Measurements from ENCODE around the gene ANXA6.
"Not testable (repeated sequence)": the region's sequence is repeated elsewhere in the genome, so short reads cannot be mapped to it uniquely, and the experiment has no call there.

Gene ANXA6

GRCh38 chr5:151157426-151158286 lies at the start of gene ANXA6:
Gene ANXA6, minus strand, starts transcription at chr5:151157779. Its CDS starts 9,878 bp downstream, at chr5:151147901.
- DNase-seq: peak; percentile 1

DNA sequence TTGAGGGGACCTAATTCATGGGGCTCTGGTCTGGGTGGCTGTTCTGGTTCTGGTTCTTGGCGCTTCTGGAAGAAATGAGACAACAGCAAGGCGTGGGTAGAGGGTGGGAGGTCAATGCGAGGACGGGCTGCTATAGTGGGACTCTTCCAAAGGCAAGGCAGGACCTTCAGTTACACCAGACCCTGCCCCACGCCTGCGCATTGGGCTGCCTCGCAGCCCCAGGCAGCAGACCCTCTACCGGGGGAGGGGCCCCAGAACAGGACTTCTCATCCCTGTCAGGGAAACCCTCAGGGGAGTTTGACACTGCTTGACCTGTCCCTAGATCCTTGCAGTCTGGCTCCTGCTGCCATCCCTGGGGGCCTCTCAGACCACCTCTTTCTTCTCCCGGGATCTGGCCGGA lies 47.8 kb upstream of the ANXA6 start:
- DNase-seq: no peak

- no peak for DNase-seq
Measured at GRCh38 chr5:151204051-151204450, 46.5 kb upstream of the ANXA6 start.

GRCh38 chr5:151202381-151203139 lies 45.0 kb upstream of the ANXA6 start:
- no peak for DNase-seq

DNA sequence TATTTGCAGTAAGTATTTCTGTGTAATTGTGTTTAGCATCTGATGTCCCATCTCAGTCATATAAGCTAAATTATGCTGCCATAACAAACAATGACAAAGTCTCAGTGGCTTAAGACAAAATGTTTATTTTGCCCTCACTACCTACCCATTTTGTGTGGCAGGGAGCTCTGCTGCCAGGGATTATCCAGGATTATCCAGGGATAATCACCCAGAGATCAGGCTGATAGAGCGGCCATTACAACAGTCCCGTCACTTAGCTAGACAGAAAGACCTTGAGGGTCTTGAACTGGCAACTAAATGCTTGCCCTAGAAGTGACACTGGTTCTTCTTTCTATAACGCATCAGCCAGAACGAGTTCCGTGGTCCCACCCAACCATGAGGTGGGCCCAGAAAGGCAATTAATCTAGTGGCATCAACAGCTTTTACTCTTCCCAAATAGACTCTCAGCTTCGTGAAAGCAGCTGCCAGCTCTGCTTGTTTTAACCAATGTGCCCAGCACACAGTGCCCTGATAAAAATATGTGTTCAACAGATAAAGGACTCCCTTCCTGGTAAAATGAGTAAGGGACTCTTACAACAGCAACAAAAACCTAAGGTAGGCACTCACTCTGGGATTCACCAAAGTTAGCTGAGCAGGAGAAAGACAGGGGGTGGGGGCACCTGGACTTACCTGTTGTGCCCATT lies 43.5 kb upstream of the ANXA6 start:
- DNase-seq: no peak

DNA sequence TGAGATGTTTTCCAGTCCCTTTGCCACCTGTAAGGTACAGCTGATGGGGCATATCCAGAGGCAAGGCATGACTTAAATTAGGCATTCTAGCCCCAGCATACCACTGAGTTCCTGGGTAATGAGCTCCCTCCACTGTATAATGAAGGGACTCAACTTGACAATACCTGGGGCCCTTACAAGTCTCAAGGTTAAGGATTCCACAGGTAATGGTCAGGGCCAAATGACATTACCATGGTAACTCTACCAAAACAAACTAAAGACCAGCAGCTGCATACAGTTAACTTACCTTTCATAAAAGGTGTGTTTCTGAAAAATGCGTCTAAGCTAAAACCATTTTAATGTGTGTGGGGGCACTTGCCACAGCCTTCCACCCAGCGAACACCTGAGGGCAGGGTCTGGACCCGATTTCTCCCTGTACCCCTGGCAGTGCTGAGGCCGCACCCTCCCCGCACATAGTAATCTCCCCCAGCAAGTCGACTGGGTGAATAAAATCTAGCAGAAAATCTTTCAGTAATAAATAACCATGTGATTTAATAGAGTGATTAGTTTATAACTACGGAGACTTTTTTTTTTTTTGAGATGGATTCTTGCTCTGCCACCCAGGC lies 42.1 kb upstream of the ANXA6 start:
- DNase-seq: no peak

GRCh38 chr5:151198861-151199260 lies 41.3 kb upstream of the ANXA6 start:
- no peak for DNase-seq

DNA sequence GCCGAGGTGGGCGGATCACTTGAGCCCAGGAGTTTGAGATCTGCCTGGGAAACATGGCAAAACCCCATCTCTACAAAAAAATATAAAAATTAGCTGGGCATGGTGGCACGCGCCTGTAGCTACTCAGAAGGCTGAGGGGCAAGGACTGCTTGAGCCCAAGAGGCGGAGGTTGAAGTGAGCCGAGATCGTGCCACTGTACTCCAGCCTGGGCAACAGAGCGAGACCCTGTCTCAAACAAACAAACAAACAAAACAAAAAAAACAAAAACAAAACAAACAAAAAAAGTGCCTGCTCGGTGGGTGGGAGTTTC lies 39.7 kb upstream of the ANXA6 start:
- not testable (repeated sequence) for DNase-seq

DNA sequence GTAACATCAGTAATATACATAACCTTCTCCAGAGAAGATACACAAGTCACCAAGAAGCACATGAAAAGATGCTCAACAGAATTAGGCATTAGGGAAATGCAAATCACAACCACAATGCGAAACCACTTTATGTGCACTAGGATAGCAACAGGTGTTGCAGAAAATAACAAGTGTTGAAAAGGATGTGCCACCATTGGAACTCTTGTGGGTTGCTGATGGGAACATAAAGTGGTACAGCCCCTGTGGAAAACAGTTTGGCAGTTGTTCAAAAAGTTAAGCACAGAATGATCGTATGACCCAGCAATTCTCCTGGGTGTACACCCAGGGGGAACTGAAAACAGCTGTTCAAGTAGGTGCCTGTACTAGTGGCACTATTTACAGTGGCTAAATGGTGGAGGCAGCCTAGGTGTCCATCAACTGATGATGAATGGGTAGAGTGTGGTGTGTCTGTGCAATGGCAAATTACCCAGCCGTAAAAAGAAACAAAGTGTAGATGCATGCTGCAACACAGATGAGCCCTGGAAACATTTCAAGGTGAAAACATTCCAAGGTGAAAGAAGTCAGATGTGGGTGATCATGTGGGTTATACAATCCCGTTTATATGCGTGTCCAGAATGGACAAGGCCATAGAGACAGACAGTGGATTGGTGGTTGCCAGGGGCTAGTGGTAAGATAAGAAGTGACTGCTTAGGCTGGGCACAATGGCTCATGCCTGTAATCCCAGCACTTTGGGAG lies 39.1 kb upstream of the ANXA6 start:
- no peak for DNase-seq

- no peak for DNase-seq
Measured at GRCh38 chr5:151195622-151196021, 38.0 kb upstream of the ANXA6 start.

- DNase-seq: no peak
Measured at GRCh38 chr5:151192626-151193025, 35.0 kb upstream of the ANXA6 start.

DNA sequence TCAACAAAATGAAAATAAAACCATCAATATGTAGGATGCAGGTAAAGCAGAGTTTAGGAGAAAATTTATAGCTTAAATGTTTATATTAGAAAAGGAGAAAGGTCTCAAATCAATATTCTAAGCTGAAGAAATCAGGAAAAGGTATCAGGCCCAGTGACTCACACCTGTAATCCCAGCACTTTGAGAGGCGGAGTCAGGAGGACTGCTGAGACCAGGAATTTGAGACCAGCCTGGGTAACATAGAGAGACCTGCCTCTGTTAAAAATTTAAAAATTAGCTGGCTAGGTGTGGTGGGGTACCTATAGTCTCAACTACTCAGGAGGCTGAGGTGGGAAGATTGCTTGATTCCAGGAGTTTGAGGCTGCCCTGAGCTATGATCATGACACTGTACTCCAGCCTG lies 34.1 kb upstream of the ANXA6 start:
- DNase-seq: no peak

DNA sequence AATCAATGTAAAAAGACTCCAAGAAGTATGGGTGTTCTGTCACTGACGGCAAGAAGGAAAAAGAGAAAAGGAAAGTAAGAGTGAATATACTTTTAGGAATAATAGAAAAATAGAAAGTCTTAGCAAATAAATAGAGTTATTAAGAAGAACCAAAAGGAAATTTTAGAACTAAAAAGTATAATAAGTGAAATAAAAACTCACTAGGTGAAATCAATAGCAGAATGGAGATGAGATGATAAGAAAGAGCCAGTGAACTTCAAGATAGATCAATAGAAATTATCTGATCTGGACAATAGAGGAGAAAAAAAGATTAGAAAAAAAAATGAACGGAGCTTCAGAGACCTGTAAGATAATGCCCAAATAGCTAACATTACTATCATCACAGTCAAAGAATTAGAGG lies 31.6 kb upstream of the ANXA6 start:
- DNase-seq: no peak

DNA sequence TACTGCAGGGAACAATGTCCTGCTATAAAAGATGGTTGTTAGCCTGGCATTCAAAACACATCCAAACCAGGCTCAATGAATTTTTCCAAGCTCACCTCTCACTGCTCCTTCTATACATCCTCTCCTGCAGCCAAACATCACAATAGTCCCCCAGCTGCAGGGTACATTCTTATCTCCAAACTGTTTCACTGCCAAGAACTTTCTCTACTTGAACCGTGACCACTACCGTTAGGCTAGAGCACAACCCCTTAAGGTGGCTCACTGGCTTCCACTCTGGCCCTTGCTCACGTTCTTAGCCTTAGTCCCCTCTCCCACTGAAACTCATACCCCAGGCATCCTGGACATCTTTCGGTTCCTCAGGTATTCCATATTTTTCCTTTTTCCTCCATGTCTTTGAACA lies 29.0 kb upstream of the ANXA6 start:
- no peak for DNase-seq

DNA sequence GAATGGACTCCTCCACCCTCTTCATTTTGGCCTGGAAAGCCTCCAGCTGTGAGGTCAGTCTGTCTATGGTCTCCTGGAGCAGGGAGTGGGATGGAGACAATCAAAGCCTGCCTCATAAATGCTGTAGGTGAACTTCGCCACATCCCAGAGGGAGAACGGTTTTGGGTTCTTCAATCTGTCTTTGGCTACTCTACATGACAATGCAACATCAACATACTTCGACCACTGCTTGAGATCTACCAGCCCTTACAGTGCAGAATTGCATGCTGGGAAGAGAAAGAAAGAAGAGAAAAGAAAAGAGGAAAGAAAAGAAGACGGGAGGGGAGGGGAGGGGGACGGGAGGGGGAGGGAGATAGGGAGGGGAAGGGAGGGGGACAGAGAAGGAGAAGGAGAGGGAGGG lies 28.5 kb upstream of the ANXA6 start:
- DNase-seq: no peak

DNA sequence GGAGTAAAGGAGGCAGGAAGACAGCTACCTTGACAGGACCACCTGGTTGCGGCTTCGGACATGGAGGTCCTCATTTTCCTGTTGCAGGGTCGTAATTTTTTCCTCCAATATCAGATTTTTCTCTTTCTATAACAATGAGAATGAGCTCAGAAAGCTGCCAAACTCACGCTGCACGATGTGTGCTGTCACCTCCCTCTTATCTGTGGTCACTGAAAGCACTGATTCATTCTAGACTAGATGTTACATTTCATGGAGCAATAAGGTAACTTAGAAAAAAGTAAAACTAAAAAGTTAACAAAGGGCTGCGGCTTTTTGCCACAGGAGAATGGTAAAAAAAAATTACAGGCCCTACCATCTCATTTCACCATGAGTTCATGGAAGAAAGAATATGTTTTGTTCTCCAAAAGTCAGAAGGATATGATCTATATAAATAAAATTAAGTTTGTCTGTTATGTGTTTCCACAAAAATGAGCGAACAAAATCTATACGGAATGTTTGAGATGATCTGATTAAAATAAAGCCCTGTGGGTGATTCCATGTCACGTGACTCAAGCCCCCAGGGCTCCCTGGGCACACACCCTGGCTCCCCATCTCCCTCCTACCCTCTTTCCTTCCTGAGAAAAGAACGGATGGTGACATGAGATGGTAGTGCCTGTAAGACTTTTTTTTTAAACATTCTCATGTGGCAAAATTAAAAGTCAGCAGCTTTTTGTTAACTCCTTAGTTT lies 26.9 kb upstream of the ANXA6 start:
- no peak for DNase-seq

DNA sequence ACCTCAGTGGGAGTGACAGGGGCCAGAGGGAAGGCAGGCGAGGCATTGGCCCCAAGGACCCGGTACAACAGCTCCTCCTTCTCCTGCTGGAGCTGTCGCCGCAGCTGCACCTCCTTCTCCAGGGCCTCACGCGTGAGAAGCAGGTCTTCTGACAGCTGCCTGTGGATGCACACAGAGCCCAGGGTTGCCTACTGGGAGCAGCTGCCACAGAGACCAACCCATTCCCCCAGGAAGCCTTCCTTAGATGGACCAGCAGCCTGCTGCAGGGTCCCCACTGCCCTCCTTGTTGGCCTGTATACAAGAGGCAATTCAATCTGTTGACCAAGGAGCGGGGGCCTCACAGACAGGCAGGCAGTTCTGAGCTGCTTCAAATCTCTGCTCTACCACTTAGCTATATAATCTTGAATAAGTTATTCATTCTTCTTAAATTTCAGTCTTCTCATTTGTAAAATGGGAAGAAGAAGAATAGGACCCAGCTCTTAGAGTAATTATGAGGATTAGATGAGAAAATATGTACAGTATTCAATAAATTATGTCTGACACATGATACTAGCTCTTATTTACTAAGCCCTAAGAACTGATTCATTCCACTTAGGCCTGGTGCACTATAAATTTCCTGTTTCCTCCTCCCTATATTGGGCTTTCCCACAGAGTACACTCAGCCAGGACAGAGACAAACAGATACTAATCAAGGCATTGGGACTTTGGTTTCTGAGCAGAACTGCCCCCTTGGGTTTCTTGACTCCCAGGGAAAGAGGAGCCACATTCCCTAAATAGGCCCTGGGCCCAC lies 26.1 kb upstream of the ANXA6 start:
- no peak for DNase-seq

GRCh38 chr5:151182976-151183375 lies 25.4 kb upstream of the ANXA6 start:
- DNase-seq: no peak

DNA sequence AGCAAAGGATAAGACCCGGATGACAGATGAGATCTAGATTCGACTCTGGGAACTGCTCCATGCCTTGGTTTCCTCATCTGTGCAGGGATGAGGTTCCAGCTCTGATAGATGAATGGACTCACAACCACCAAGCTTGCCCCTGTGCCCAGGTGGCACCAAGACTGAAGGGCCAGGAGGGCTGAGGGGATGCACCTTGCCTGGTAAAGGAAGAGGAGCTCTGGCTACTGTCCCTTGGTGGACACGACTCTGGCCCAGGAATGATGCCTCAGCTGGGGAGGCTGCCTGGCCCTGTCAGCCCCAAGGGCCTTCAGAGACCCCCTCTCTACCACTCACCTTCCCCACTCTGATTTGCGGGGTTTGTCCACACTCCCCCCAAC lies 24.9 kb upstream of the ANXA6 start:
- no peak for DNase-seq

GRCh38 chr5:151181818-151182523 lies 24.4 kb upstream of the ANXA6 start:
- no peak for DNase-seq

DNA sequence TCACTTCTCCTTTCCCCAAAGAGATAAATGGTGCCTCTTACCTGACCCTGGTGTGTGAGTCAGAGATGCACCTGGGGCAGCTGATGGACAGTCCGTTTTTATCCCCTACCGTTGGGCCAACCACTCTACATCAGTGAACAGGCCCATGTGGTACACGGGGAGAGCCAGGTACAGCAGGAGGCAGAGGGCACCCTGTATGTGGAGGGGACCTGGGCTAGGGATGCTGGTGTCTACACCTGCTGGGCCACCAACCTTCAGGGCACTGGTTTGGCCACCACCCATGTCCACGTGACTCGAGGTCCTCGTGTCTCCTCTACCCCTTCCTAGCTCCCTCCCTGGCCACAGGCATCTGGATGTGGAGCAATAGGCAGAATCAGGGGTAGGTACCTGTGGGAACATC lies 22.7 kb upstream of the ANXA6 start:
- DNase-seq: no peak
